Gastroesophageal sphincter (tissue), 4 donors: ENCODE data around the gene PREX1. TPM values are rescaled to one million over a fixed set of nuclear protein-coding genes. Genes with fewer than 3 reads are reported as not detected.
"Not testable (repeated sequence)": the region's sequence is repeated elsewhere in the genome, so short reads cannot be mapped to it uniquely, and the experiment has no call there.

Experiments
- ATAC-seq: fragments of 150-250 bp; one replicate; pipeline ENCODE4 v1.9.1; 2016; ENCODE audit warnings: mild to moderate bottlenecking, moderate library complexity
- H3K27ac ChIP-seq, 4 donors: fragments of 200-600 bp; sonication (generic) in 3 of 4; 1 replicate in 3 of 4; 2 replicates in 1 of 4; pipeline ENCODE4 v1.5.1; 2016 to 2019
- H3K27me3 ChIP-seq: fragments of 200-600 bp; sonication (generic); one replicate; pipeline ENCODE4 v1.5.1; 2019
- H3K36me3 ChIP-seq, 2 donors: fragments of 200-600 bp; sonication (generic); one replicate each; pipeline ENCODE4 v1.5.1; 2019; ENCODE audit warnings: control low read depth in 1 of 2
- H3K4me1 ChIP-seq, 3 donors: fragments of 200-600 bp; sonication (generic); 1 replicate in 2 of 3; 2 replicates in 1 of 3; pipeline ENCODE4 v1.5.1; 2016 to 2019; ENCODE audit warnings: control low read depth in 2 of 3
- H3K4me3 ChIP-seq, 2 donors: fragments of 200-600 bp; sonication (generic); one replicate each; pipeline ENCODE4 v1.5.1; 2019; ENCODE audit warnings: mild to moderate bottlenecking in 1 of 2, moderate library complexity in 1 of 2
- H3K9me3 ChIP-seq, 3 donors: fragments of 200-600 bp; sonication (generic); one replicate each; pipeline ENCODE4 v1.5.1; 2017 to 2019; ENCODE audit warnings: control low read depth in 2 of 3
- CTCF ChIP-seq, 4 experiments: fragments of 200-600 bp in 2 of 4; fragments of 450-650 bp in 2 of 4; sonication (generic) in 1 of 4; IDR thresholded peaks; one replicate each; pipeline ENCODE4 v1.5.1; 2017 to 2019; ENCODE audit warnings: antibody characterized with exemption in 4 of 4, mild to moderate bottlenecking in 2 of 4, moderate library complexity in 2 of 4
- EP300 ChIP-seq: sonication (generic); formaldehyde crosslinking; IDR thresholded peaks from one replicate; pipeline ENCODE4 v1.6.1; 2017; ENCODE audit warnings: antibody characterized with exemption, mild to moderate bottlenecking
- POLR2A ChIP-seq, 2 donors: fragments of 450-650 bp; IDR thresholded peaks; one replicate each; pipeline ENCODE4 v1.6.1; 2017; ENCODE audit warnings: antibody characterized with exemption in 2 of 2, mild to moderate bottlenecking in 2 of 2, moderate library complexity in 1 of 2
- POLR2AphosphoS5 ChIP-seq: sonication (generic); formaldehyde crosslinking; IDR thresholded peaks from one replicate; pipeline ENCODE4 v1.6.1; 2017; ENCODE audit warnings: antibody characterized with exemption
- WGBS, 2 donors: methylation state at CpG; one replicate each; pipeline ENCODE4 v1.1.5; 2018; ENCODE audit warnings: low coverage in 1 of 2; 5-methylcytosine and 5-hydroxymethylcytosine counted together
- total RNA-seq, 4 donors: library from RNA; depleted of rRNA; stranded (reverse); fragments of >200 nt; gene quantifications; one replicate each; pipeline ENCODE4 v1.1.0, GENCODE V29; 2016

The PREX1 gene
- total RNA-seq, 4 donors from 2014 or later, result 16.3 to 35.7 (median 20.0) TPM

GRCh38 chr20:48761874-48762273, 65.9 kb downstream of the PREX1 start:
- Histone ChIP-seq H3K27ac (peak overlapping the region in 1 of 4 donors; percentile 37), H3K4me1 (peaks cover 0 to 24% (median 7%) of the 10 kb centered on the region in 3 donors), H3K4me3 (no peak overlapping the region), H3K27me3 (no peaks in the 10 kb centered on the region), H3K36me3 (no peaks in the 10 kb centered on the region), H3K9me3 (no peaks in the 10 kb centered on the region)
- TF ChIP-seq POLR2AphosphoS5, result no peak
- TF ChIP-seq EP300, result no peak
- TF ChIP-seq CTCF (IDR thresholded peaks at IDR 0.05), result no peak
- no peak for TF ChIP-seq POLR2A (IDR thresholded peaks at IDR 0.05)
- 89 to 96% methylated on average over 2 to 3 of the region's 3 CpGs for WGBS, 2 donors
- no peak for ATAC-seq

GRCh38 chr20:48761023-48761785, 66.6 kb downstream of the PREX1 start:
- Histone ChIP-seq H3K27me3 (no peaks in the 10 kb centered on the region), H3K4me1 (peaks cover 0 to 24% (median 7%) of the 10 kb centered on the region in 3 donors), H3K36me3 (no peaks in the 10 kb centered on the region), H3K4me3 (no peak overlapping the region), H3K9me3 (no peaks in the 10 kb centered on the region), H3K27ac (peak overlapping the region in 3 of 4 donors; percentile 14 to 51 (median 37))
- WGBS, 2 donors, result 62 to 78% methylated on average over 4 to 8 of the region's 12 CpGs
- TF ChIP-seq EP300, result no peak
- TF ChIP-seq CTCF (IDR thresholded peaks at IDR 0.05), result no peak
- no peak for TF ChIP-seq POLR2A (IDR thresholded peaks at IDR 0.05)
- TF ChIP-seq POLR2AphosphoS5, result no peak
- no peak for ATAC-seq

- Histone ChIP-seq H3K27me3 (no peaks in the 10 kb centered on the region), H3K4me3 (no peak overlapping the region), H3K4me1 (peaks cover 0 to 24% (median 7%) of the 10 kb centered on the region in 3 donors), H3K27ac (peak overlapping the region in 3 of 4 donors; percentile 14 to 51 (median 37)), H3K9me3 (peaks cover 0 to under 1% (median 0%) of the 10 kb centered on the region in 3 donors), H3K36me3 (no peaks in the 10 kb centered on the region)
- ATAC-seq, result peak; percentile 24
- no peak for TF ChIP-seq POLR2A (IDR thresholded peaks at IDR 0.05)
- TF ChIP-seq POLR2AphosphoS5, result peak; percentile 27
- WGBS, 2 donors, result 49 to 52% methylated on average over 6 to 8 of the region's 8 CpGs
These were observed 67.3 kb downstream of the PREX1 start for GRCh38 chr20:48760403-48760983.

- WGBS, 2 donors, result 33 to 89% methylated on average over 1 to 5 of the region's 7 CpGs
- Histone ChIP-seq H3K36me3 (no peaks in the 10 kb centered on the region), H3K4me3 (no peak overlapping the region), H3K4me1 (peaks cover 0 to 24% (median 7%) of the 10 kb centered on the region in 3 donors), H3K27me3 (no peaks in the 10 kb centered on the region), H3K9me3 (peaks cover 0 to 8% (median 0%) of the 10 kb centered on the region in 3 donors), H3K27ac (peak overlapping the region in 1 of 4 donors; percentile 37)
- TF ChIP-seq EP300, result no peak
- TF ChIP-seq POLR2AphosphoS5, result no peak
- TF ChIP-seq CTCF (IDR thresholded peaks at IDR 0.05), result no peak
- no peak for TF ChIP-seq POLR2A (IDR thresholded peaks at IDR 0.05)
- ATAC-seq, result no peak
These were observed 68.1 kb downstream of the PREX1 start for GRCh38 chr20:48759631-48760245.

DNA sequence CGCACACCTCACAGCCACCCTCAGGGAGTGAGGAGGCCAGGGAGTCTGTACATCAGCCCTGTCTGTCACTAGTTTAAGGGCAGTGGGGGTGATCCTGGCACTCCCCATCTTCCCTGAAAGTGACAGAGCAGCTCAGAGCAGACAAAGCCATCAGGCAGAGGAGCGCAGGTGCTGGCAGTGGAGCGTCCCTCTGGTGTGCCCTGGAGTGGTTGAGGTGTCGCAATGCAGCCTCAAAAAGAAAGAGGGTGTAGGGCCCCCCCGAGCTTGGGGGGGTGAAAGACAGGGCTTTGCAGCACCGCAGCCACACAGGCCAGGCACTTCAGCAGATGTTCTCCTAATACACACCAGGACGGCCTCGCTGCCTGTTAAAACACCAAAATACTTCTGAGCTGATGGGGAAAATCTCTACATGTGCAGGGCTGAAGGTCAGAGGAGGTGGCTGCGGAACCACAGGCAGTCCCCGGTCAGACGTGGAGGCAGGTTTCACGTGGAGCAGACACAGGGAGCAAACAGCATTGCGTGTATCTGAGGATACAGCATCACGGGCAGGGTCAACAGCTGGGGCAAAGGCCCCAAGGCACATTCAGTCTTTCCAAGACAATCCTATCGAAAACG, 69.5 kb downstream of the PREX1 start:
- TF ChIP-seq POLR2A (IDR thresholded peaks at IDR 0.05) (no peak), POLR2AphosphoS5 (no peak), EP300 (no peak), CTCF (IDR thresholded peaks at IDR 0.05) (no peak)
- Histone ChIP-seq H3K9me3 (peaks cover 0 to 9% (median 0%) of the 10 kb centered on the region in 3 donors), H3K27ac (no peak overlapping the region), H3K27me3 (no peaks in the 10 kb centered on the region), H3K36me3 (no peaks in the 10 kb centered on the region), H3K4me1 (peaks cover 0 to 18% (median 3%) of the 10 kb centered on the region in 3 donors), H3K4me3 (no peak overlapping the region)
- 73 to 91% methylated on average over 5 to 7 of the region's 16 CpGs for WGBS, 2 donors
- ATAC-seq, result no peak

DNA sequence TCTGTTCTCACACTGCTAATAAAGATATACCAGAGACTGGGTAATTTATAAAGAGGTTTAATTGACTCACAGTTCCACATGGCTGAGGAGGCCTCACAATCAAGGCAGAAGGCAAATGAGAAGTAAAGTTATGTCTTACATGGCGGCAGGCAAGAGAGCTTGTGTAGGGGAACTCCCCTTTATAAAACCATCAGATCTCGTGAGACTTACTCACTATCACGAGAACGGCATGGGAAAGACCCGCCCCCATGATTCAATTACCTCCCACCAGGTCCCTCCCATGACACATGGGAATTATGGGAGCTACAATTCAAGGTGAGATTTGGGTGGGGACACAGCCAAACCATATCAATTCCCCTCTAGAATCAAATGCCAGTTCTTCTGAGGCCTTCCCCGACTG, 71.0 kb downstream of the PREX1 start:
- H3K27ac ChIP-seq, H3K27me3 ChIP-seq, H3K4me3 ChIP-seq, H3K36me3 ChIP-seq, ATAC-seq, H3K9me3 ChIP-seq: not testable (repeated sequence)
- WGBS, 2 donors, result 97 to 100% methylated on average over 3 to 6 of the region's 6 CpGs
- peaks cover 0 to 17% (median 3%) of the 10 kb centered on the region in 3 donors for H3K4me1 ChIP-seq
